ENCODE measurements around the gene SECISBP2L. TPM values are rescaled to one million over a fixed set of nuclear protein-coding genes. Genes with fewer than 3 reads are reported as not detected.

The SECISBP2L gene
- total RNA-seq, 1 donor from 2014 or later = 119 TPM

GRCh38 chr15:48986240-48986639 is 60.0 kb downstream of the SECISBP2L start:
- no peak overlapping the region for H3K4me3 ChIP-seq
- no peak for ATAC-seq
- no peaks in the 10 kb centered on the region for H3K27me3 ChIP-seq
- no peak for DNase-seq
- H3K27ac ChIP-seq = no peak overlapping the region
- peaks cover 11% of the 10 kb centered on the region for H3K36me3 ChIP-seq
- no peaks in the 10 kb centered on the region for H3K9me3 ChIP-seq
- TF ChIP-seq CTCF (IDR thresholded peaks at IDR 0.05) = no peak
- intact Hi-C loops (cut with DNase I) = no loop called here
- no peaks in the 10 kb centered on the region for H3K4me1 ChIP-seq

- DNase-seq = no peak
- peak; percentile 17 for ATAC-seq
- H3K27me3 ChIP-seq = no peaks in the 10 kb centered on the region
- no peak overlapping the region for H3K27ac ChIP-seq
- intact Hi-C loops (cut with DNase I) = no loop called here
- H3K4me1 ChIP-seq = no peaks in the 10 kb centered on the region
- H3K36me3 ChIP-seq = peaks cover 3% of the 10 kb centered on the region
- no peak for TF ChIP-seq CTCF (IDR thresholded peaks at IDR 0.05)
- no peaks in the 10 kb centered on the region for H3K9me3 ChIP-seq
- H3K4me3 ChIP-seq = no peak overlapping the region
Measured at GRCh38 chr15:48985516-48985915, 60.7 kb downstream of the SECISBP2L start.

- TF ChIP-seq CTCF (IDR thresholded peaks at IDR 0.05) = no peak
- Histone ChIP-seq H3K4me1 (no peaks in the 10 kb centered on the region), H3K27me3 (no peaks in the 10 kb centered on the region), H3K27ac (no peak overlapping the region), H3K9me3 (no peaks in the 10 kb centered on the region), H3K4me3 (no peak overlapping the region), H3K36me3 (no peaks in the 10 kb centered on the region)
- ATAC-seq = no peak
- intact Hi-C loops (cut with DNase I) = no loop called here
- no peak for DNase-seq
Measured at GRCh38 chr15:48984811-48985352, 61.4 kb downstream of the SECISBP2L start.

GRCh38 chr15:48984021-48984710 is 62.1 kb downstream of the SECISBP2L start:
- H3K4me3 ChIP-seq = no peak overlapping the region

GRCh38 chr15:48983300-48983699 is 62.9 kb downstream of the SECISBP2L start:
- H3K36me3 ChIP-seq = no peaks in the 10 kb centered on the region
- H3K4me3 ChIP-seq = no peak overlapping the region
- H3K27me3 ChIP-seq = no peaks in the 10 kb centered on the region
- ATAC-seq (no peak), DNase-seq (no peak)
- intact Hi-C loops (cut with DNase I) = no loop called here
- no peaks in the 10 kb centered on the region for H3K4me1 ChIP-seq
- H3K9me3 ChIP-seq = no peaks in the 10 kb centered on the region
- no peak for TF ChIP-seq CTCF (IDR thresholded peaks at IDR 0.05)
- H3K27ac ChIP-seq = no peak overlapping the region

More at GRCh38 chr15:48984021-48984710, 62.1 kb downstream of the SECISBP2L start:
- no peak for ATAC-seq
- Histone ChIP-seq H3K27me3 (no peaks in the 10 kb centered on the region), H3K4me1 (no peaks in the 10 kb centered on the region), H3K36me3 (no peaks in the 10 kb centered on the region), H3K9me3 (no peaks in the 10 kb centered on the region), H3K27ac (no peak overlapping the region)
- DNase-seq = no peak
- intact Hi-C loops (cut with DNase I) = no loop called here
- no peak for TF ChIP-seq CTCF (IDR thresholded peaks at IDR 0.05)
